Spleen (tissue), 11 donors: ENCODE data around the gene DYSF. TPM values are rescaled to one million over a fixed set of nuclear protein-coding genes. Genes with fewer than 3 reads are reported as not detected.

Experiments
- DNase-seq: peaks from one replicate; pipeline ENCODE4 v3.0.0-alpha.2; 2020
- H3K27ac ChIP-seq, 8 donors: fragments of 200-600 bp; sonication (generic) in 7 of 8; 1 replicate in 4 of 8; 2 replicates in 4 of 8; pipeline versions ENCODE4 v1.5.0 to v1.8.0; 2016 to 2021; ENCODE audit warnings: inconsistent platforms in 4 of 8, mild to moderate bottlenecking in 4 of 8, moderate library complexity in 1 of 8
- H3K27me3 ChIP-seq, 7 donors: fragments of 200-600 bp; sonication (generic) in 6 of 7; replicated peaks in 1 of 7; 1 replicate in 4 of 7; 2 replicates in 3 of 7; pipeline versions ENCODE4 v1.5.0 to v1.8.0; 2016 to 2021; ENCODE audit warnings: inconsistent platforms in 3 of 7, mild to moderate bottlenecking in 1 of 7
- H3K36me3 ChIP-seq, 6 donors: fragments of 200-600 bp; sonication (generic) in 5 of 6; 1 replicate in 4 of 6; 2 replicates in 2 of 6; pipeline versions ENCODE4 v1.5.0 to v1.8.0; 2016 to 2021; ENCODE audit warnings: inconsistent platforms in 2 of 6
- H3K4me1 ChIP-seq, 6 donors: fragments of 200-600 bp; sonication (generic) in 5 of 6; 1 replicate in 3 of 6; 2 replicates in 3 of 6; pipeline versions ENCODE4 v1.5.0 to v1.8.0; 2016 to 2021; ENCODE audit warnings: inconsistent platforms in 3 of 6
- H3K4me3 ChIP-seq, 8 donors: fragments of 200-600 bp; sonication (generic) in 7 of 8; 1 replicate in 4 of 8; 2 replicates in 4 of 8; pipeline versions ENCODE4 v1.5.0 to v1.8.0; 2016 to 2021; ENCODE audit warnings: inconsistent platforms in 4 of 8, mild to moderate bottlenecking in 4 of 8, moderate library complexity in 2 of 8
- H3K9me3 ChIP-seq, 8 donors: fragments of 200-600 bp; sonication (generic) in 7 of 8; 1 replicate in 4 of 8; 2 replicates in 4 of 8; pipeline versions ENCODE4 v1.5.0 to v1.8.0; 2016 to 2021; ENCODE audit warnings: inconsistent platforms in 4 of 8
- CTCF ChIP-seq, 11 experiments: fragments of 200-600 bp in 7 of 11; fragments of 450-650 bp in 4 of 11; sonication (generic) in 4 of 11; IDR thresholded peaks in 8 of 11; conservative IDR thresholded peaks in 3 of 11; 1 replicate in 7 of 11; 2 replicates in 4 of 11; pipeline versions ENCODE4 v1.4.0 to v1.8.0; 2016 to 2021; ENCODE audit warnings: antibody characterized with exemption in 11 of 11, inconsistent platforms in 4 of 11, mild to moderate bottlenecking in 1 of 11
- POLR2A ChIP-seq, 3 donors: fragments of 450-650 bp; IDR thresholded peaks; one replicate each; pipeline ENCODE4 v1.5.1; 2017; ENCODE audit warnings: antibody characterized with exemption in 3 of 3, mild to moderate bottlenecking in 1 of 3
- POLR2AphosphoS5 ChIP-seq, 3 donors: sonication (generic); formaldehyde crosslinking; IDR thresholded peaks; one replicate each; pipeline ENCODE4 v1.5.1; 2017; ENCODE audit warnings: antibody characterized with exemption in 3 of 3
- WGBS, 5 donors: extraction: QIAGEN DNeasy Blood & Tissue Kit in 3 of 5; methylation state at CpG; one replicate each; pipeline versions ENCODE4 v1.1.5 to v1.1.7; 2013 to 2018; 5-methylcytosine and 5-hydroxymethylcytosine counted together
- intact Hi-C: fragments of 100-400 bp; cut with DNase I; formaldehyde crosslinking; loops from one replicate; pipeline ENCODE4 v1.15.0; 2023; ENCODE audit warnings: low total_unique reads
- polyA plus RNA-seq, 3 donors: library from polyadenylated mRNA; stranded (reverse); fragments of 200-250 nt; gene quantifications; one replicate each; pipeline ENCODE4 v1.2.1, GENCODE V29; 2013
- total RNA-seq, 7 donors: library from RNA; depleted of rRNA in 3 of 7; stranded (reverse); fragments of >200 nt in 3 of 7; fragmentation: NEBNext Ultra II Directional in 4 of 7; extraction: Animal tissue kit (Norgen Biotek cat#: 25700) in 4 of 7; gene quantifications; one replicate each; pipeline versions ENCODE4 v1.1.0 to v1.2.1, GENCODE V29; 2016 to 2021
- donor health status: healthy with polysubstance abuse.
- donor health status: DM: no; HTN: no; CAD: no; lungs with moderate emphysema.
- donor health status: DM: no; HTN: no; CAD: no.
- donor health status: Bipolar disorder and iron deficiency.
- donor health status: healthy.
- donor health status: DM: no; HTN: no; CAD: no.
- donor health status: DM: yes; HTN: yes; CAD: no.

DYSF gene
- total and polyA plus RNA-seq, 10 donors: 4.0 to 287 (median 124) TPM

- Histone ChIP-seq H3K4me3 (no peak overlapping the region), H3K9me3 (no peaks in the 10 kb centered on the region), H3K4me1 (peaks cover 0 to 6% (median 0%) of the 10 kb centered on the region in 6 donors), H3K27me3 (no peaks in the 10 kb centered on the region), H3K36me3 (peaks cover 0 to 100% (median 23%) of the 10 kb centered on the region in 6 donors), H3K27ac (no peak overlapping the region)
- no peak for DNase-seq
- intact Hi-C loops: no loop called here
- WGBS, 5 donors: 79 to 89% (median 80%) methylated on average over 20 of the region's 20 CpGs
- no peak for TF ChIP-seq CTCF (IDR thresholded peaks at IDR 0.05 in 8 of 11, conservative IDR thresholded peaks at IDR 0.05 in 3 of 11)
- TF ChIP-seq POLR2AphosphoS5 (IDR thresholded peaks at IDR 0.05): no peak
- no peak for TF ChIP-seq POLR2A (IDR thresholded peaks at IDR 0.05)
Measured at GRCh38 chr2:71560638-71561011, 107.3 kb downstream of the DYSF start.

- no peaks in the 10 kb centered on the region for H3K9me3 ChIP-seq
- no peaks in the 10 kb centered on the region for H3K27me3 ChIP-seq
- H3K4me1 ChIP-seq: peaks cover 0 to 6% (median 0%) of the 10 kb centered on the region in 6 donors
- H3K4me3 ChIP-seq: no peak overlapping the region
- intact Hi-C loops: no loop called here
- H3K27ac ChIP-seq: no peak overlapping the region
- no peak for DNase-seq
- H3K36me3 ChIP-seq: peaks cover 0 to 100% (median 16%) of the 10 kb centered on the region in 6 donors
- no peak for TF ChIP-seq CTCF (IDR thresholded peaks at IDR 0.05 in 8 of 11, conservative IDR thresholded peaks at IDR 0.05 in 3 of 11)
- TF ChIP-seq POLR2A (IDR thresholded peaks at IDR 0.05): no peak
- peak in 1 of 3 donors; percentile 41 for TF ChIP-seq POLR2AphosphoS5 (IDR thresholded peaks at IDR 0.05)
- WGBS, 5 donors: 86 to 95% (median 91%) methylated on average over 14 to 15 of the region's 15 CpGs
Measured at GRCh38 chr2:71561441-71562267, 108.3 kb downstream of the DYSF start.

- WGBS, 5 donors: 70 to 85% (median 80%) methylated on average over 6 to 7 of the region's 7 CpGs
- H3K4me1 ChIP-seq: peaks cover 0 to 6% (median 0%) of the 10 kb centered on the region in 6 donors
- peaks cover 0 to 100% (median 12%) of the 10 kb centered on the region in 6 donors for H3K36me3 ChIP-seq
- no peaks in the 10 kb centered on the region for H3K27me3 ChIP-seq
- no peak overlapping the region for H3K4me3 ChIP-seq
- TF ChIP-seq CTCF (IDR thresholded peaks at IDR 0.05 in 8 of 11, conservative IDR thresholded peaks at IDR 0.05 in 3 of 11): no peak
- TF ChIP-seq POLR2AphosphoS5 (IDR thresholded peaks at IDR 0.05): peak in 1 of 3 donors; percentile 37
- no peak for TF ChIP-seq POLR2A (IDR thresholded peaks at IDR 0.05)
- H3K9me3 ChIP-seq: no peaks in the 10 kb centered on the region
- intact Hi-C loops: no loop called here
- no peak overlapping the region for H3K27ac ChIP-seq
- DNase-seq: no peak
Measured at GRCh38 chr2:71562518-71562917, 109.2 kb downstream of the DYSF start.

GRCh38 chr2:71563872-71564271 is 110.5 kb downstream of the DYSF start:
- H3K9me3 ChIP-seq: no peaks in the 10 kb centered on the region
- 77 to 97% (median 90%) methylated on average over 11 of the region's 11 CpGs for WGBS, 5 donors
- H3K27me3 ChIP-seq: no peaks in the 10 kb centered on the region
- DNase-seq: no peak
- peak in 1 of 3 donors; percentile 33 for TF ChIP-seq POLR2AphosphoS5 (IDR thresholded peaks at IDR 0.05)
- no peak for TF ChIP-seq CTCF (IDR thresholded peaks at IDR 0.05 in 8 of 11, conservative IDR thresholded peaks at IDR 0.05 in 3 of 11)
- no peak overlapping the region for H3K4me3 ChIP-seq
- H3K36me3 ChIP-seq: peaks cover 0 to 100% (median 17%) of the 10 kb centered on the region in 6 donors
- H3K27ac ChIP-seq: no peak overlapping the region
- peaks cover 0 to 5% (median 0%) of the 10 kb centered on the region in 6 donors for H3K4me1 ChIP-seq
- intact Hi-C loops: no loop called here
